SK-N-SH treated with all-trans-retinoic acid at 6 μM for 48 hours (cell line): ENCODE measurements around the gene HM13.

Experiments used
- ATAC-seq: fragments of 200-7000 bp; cut with Tn5 transposase; 3 replicates; pipeline ENCODE4 v1.9.1; 2020; ENCODE audit warnings: mild to moderate bottlenecking, moderate library complexity
- ARNTL ChIP-seq: fragments of 450-650 bp; formaldehyde crosslinking; IDR thresholded peaks from 2 replicates; pipeline ENCODE4 v1.5.0; 2020; ENCODE audit warnings: low read depth, mild to moderate bottlenecking, moderate library complexity, borderline replicate concordance
- BACH2 ChIP-seq: fragments of 250-450 bp; sonication (Bioruptor Pico); IDR thresholded peaks from 2 replicates; pipeline ENCODE4 v1.9.0; 2021; ENCODE audit warnings: mild to moderate bottlenecking, borderline replicate concordance
- CSRNP3 ChIP-seq: fragments of 250-450 bp; sonication (Bioruptor Pico); IDR thresholded peaks from 2 replicates; pipeline ENCODE4 v1.5.1; 2021; ENCODE audit warnings: mild to moderate bottlenecking, moderate library complexity
- GLIS3 ChIP-seq: fragments of 250-450 bp; sonication (Bioruptor Pico); IDR thresholded peaks from 2 replicates; pipeline ENCODE4 v1.5.0; 2020; ENCODE audit warnings: mild to moderate bottlenecking, moderate library complexity
- OSR1 ChIP-seq: fragments of 250-450 bp; sonication (Bioruptor Pico); IDR thresholded peaks from 2 replicates; pipeline ENCODE4 v1.8.0; 2022; ENCODE audit warnings: moderate library complexity, mild to moderate bottlenecking, inconsistent platforms
- PATZ1 ChIP-seq: fragments of 250-450 bp; sonication (Bioruptor Pico); IDR thresholded peaks from 2 replicates; pipeline ENCODE4 v1.8.0; 2020; ENCODE audit warnings: mild to moderate bottlenecking, moderate library complexity, borderline replicate concordance
- PPARA ChIP-seq: fragments of 250-450 bp; sonication (Bioruptor Pico); IDR thresholded peaks from 2 replicates; pipeline ENCODE4 v1.5.0; 2020; ENCODE audit warnings: mild to moderate bottlenecking, borderline replicate concordance
- RARB ChIP-seq: fragments of 250-450 bp; sonication (Bioruptor Pico); IDR thresholded peaks from 2 replicates; pipeline ENCODE4 v1.8.0; 2021; ENCODE audit warnings: mild to moderate bottlenecking, moderate library complexity
- SNAI2 ChIP-seq: fragments of 250-450 bp; sonication (Bioruptor Pico); IDR thresholded peaks from 2 replicates; pipeline ENCODE4 v1.5.0; 2020; ENCODE audit warnings: mild to moderate bottlenecking, moderate library complexity
- TCF4 ChIP-seq: fragments of 250-450 bp; sonication (Bioruptor Pico); IDR thresholded peaks from 2 replicates; pipeline ENCODE4 v1.8.0; 2021; ENCODE audit warnings: mild to moderate bottlenecking, moderate library complexity, borderline replicate concordance
- ZC3H10 ChIP-seq: fragments of 250-450 bp; sonication (Bioruptor Pico); IDR thresholded peaks from 2 replicates; pipeline ENCODE4 v1.5.1; 2021; ENCODE audit warnings: mild to moderate bottlenecking, moderate library complexity
- ZFP3 ChIP-seq: fragments of 250-450 bp; sonication (Bioruptor Pico); IDR thresholded peaks from 2 replicates; pipeline ENCODE4 v1.5.0; 2020; ENCODE audit warnings: mild to moderate bottlenecking, moderate library complexity
- ZNF565 ChIP-seq: fragments of 450-650 bp; formaldehyde crosslinking; conservative IDR thresholded peaks from 2 replicates; pipeline ENCODE4 v1.5.0; 2020; ENCODE audit warnings: low read depth, mild to moderate bottlenecking, moderate library complexity
- ZNF8 ChIP-seq: fragments of 450-650 bp; formaldehyde crosslinking; IDR thresholded peaks from 2 replicates; pipeline ENCODE4 v1.5.0; 2020; ENCODE audit warnings: mild to moderate bottlenecking, moderate library complexity
- TF ChIP-seq, protein P1 (sequence below): fragments of 250-450 bp; sonication (Bioruptor Pico); IDR thresholded peaks from 2 replicates; pipeline ENCODE4 v1.5.1; 2020; ENCODE audit warnings: low read depth, mild to moderate bottlenecking, moderate library complexity
- TF ChIP-seq, protein P2 (sequence below): fragments of 250-450 bp; sonication (Bioruptor Pico); IDR thresholded peaks from 2 replicates; pipeline ENCODE4 v1.5.0; 2020; ENCODE audit warnings: mild to moderate bottlenecking, moderate library complexity

HM13 gene

GRCh38 chr20:31602431-31602778, 88.2 kb downstream of the HM13 start (continued):
- TF ChIP-seq CSRNP3 (CRISPR knock-in tag): no peak

DNA sequence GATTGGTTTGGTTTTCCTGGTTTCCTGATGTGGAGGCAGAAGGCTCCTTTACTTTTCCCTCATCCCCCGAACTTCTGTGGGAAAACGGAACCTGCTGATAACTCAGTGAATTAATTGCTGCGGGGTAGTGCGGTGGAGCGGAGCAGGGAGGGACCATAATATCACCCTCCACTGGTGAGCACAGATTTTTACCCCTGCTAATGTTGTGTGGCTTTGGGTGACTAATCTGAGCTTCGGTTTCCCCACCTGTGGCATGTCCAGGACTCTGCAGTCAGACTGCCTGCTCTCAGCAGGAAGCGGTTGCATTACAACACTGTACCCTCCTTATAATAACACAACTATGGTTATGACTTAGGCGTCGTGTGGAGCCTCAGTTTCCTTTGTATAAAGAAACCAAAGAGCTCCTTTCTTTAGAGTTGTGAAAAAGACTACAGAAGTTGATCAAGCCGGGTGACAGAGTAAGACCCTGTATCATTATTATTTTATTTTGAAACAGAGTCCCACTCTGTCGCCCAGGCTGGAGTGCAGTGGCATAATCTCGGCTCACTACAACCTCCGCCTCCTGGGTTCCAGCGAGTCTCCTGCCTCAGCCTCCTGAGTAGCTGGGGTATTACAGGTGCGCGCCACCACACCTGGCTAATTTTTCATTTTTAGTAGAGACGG, 88.7 kb downstream of the HM13 start:
- TF ChIP-seq ZNF8 (peak; percentile 92), PATZ1 (0 out of 2 replicates have a peak, but pooled peaks have one; percentile 37), PPARA (CRISPR knock-in tag) (no peak), ZFP3 (CRISPR knock-in tag) (0 out of 2 replicates have a peak, but pooled peaks have one; percentile 48)

GRCh38 chr20:31603822-31604566, 89.8 kb downstream of the HM13 start:
- ATAC-seq: peak; percentile 53
- TF ChIP-seq, protein P1, sequence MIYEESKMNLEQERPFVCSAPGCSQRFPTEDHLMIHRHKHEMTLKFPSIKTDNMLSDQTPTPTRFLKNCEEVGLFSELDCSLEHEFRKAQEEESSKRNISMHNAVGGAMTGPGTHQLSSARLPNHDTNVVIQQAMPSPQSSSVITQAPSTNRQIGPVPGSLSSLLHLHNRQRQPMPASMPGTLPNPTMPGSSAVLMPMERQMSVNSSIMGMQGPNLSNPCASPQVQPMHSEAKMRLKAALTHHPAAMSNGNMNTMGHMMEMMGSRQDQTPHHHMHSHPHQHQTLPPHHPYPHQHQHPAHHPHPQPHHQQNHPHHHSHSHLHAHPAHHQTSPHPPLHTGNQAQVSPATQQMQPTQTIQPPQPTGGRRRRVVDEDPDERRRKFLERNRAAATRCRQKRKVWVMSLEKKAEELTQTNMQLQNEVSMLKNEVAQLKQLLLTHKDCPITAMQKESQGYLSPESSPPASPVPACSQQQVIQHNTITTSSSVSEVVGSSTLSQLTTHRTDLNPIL (CRISPR knock-in tag): peak; percentile 17; the same call in 1 of the 2 replicates
- TF ChIP-seq ARNTL (CRISPR knock-in tag) (no peak), SNAI2 (CRISPR knock-in tag) (0 out of 2 replicates have a peak, but pooled peaks have one; percentile 12), PPARA (CRISPR knock-in tag) (peak; percentile 47; the same call in 1 of the 2 replicates), RARB (peak; percentile 56; the same call in 1 of the 2 replicates), CSRNP3 (CRISPR knock-in tag) (no peak), BACH2 (CRISPR knock-in tag) (no peak), ZNF565 (CRISPR knock-in tag) (peak; percentile 85; the same call in 1 of the 2 replicates), TCF4 (CRISPR knock-in tag) (peak; percentile 66; the same call in 1 of the 2 replicates), GLIS3 (CRISPR knock-in tag) (peak; percentile 87; the same call in 1 of the 2 replicates), PATZ1 (peak; percentile 91), ZC3H10 (CRISPR knock-in tag) (peak; percentile 55), OSR1 (CRISPR knock-in tag) (no peak)
- TF ChIP-seq, protein P2, sequence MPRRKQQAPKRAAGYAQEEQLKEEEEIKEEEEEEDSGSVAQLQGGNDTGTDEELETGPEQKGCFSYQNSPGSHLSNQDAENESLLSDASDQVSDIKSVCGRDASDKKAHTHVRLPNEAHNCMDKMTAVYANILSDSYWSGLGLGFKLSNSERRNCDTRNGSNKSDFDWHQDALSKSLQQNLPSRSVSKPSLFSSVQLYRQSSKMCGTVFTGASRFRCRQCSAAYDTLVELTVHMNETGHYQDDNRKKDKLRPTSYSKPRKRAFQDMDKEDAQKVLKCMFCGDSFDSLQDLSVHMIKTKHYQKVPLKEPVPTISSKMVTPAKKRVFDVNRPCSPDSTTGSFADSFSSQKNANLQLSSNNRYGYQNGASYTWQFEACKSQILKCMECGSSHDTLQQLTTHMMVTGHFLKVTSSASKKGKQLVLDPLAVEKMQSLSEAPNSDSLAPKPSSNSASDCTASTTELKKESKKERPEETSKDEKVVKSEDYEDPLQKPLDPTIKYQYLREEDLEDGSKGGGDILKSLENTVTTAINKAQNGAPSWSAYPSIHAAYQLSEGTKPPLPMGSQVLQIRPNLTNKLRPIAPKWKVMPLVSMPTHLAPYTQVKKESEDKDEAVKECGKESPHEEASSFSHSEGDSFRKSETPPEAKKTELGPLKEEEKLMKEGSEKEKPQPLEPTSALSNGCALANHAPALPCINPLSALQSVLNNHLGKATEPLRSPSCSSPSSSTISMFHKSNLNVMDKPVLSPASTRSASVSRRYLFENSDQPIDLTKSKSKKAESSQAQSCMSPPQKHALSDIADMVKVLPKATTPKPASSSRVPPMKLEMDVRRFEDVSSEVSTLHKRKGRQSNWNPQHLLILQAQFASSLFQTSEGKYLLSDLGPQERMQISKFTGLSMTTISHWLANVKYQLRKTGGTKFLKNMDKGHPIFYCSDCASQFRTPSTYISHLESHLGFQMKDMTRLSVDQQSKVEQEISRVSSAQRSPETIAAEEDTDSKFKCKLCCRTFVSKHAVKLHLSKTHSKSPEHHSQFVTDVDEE: peak; percentile 44; the same call in 1 of the 2 replicates
- TF ChIP-seq, all 23 proteins: peak for 10

More for the DNA sequence above, 88.7 kb downstream of the HM13 start:
- ATAC-seq: no peak
